Activated CD8-positive, alpha-beta memory T cell treated with anti-CD3 and anti-CD28 coated beads, Interleukin-2, amount 50 U/mL, for 4 hours (primary cell): ENCODE measurements around the gene ZC2HC1B.

Source experiments
- DNase-seq: peaks from one replicate; pipeline ENCODE4 v3.0.0-alpha.2; 2020

Gene ZC2HC1B

DNA sequence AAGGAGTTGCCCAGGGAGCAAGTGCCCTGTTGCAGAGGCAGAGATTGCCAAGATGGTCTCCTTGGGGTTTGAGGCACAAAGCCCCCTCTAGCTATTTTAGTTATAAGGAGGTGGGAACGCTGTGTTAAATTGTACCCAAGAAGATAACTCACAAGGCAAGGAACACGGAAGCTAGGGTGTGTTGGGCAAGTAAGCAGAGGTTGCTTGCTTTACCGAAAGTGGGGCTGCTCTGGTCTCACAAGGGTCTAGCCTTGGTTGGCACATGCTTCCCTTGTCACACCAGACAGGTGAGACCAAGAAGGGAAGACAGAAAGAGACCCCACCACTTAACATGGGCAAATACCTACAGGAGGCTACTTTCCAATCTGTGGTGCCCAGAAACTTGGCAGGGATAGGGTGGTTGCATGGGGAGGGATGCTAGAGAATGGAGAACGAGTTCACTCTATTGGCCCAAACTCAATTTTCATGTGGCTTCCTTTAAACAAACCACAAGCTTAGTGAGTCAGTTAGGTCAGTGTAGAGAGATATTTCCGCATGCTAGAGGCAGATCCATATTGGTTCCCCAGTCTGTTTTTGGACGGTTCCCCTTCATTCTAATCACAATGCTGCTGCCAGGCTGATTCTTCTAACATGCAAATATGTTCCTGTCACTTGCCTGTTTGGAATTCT, 101.4 kb downstream of the ZC2HC1B start:
- DNase-seq, result no peak

DNA sequence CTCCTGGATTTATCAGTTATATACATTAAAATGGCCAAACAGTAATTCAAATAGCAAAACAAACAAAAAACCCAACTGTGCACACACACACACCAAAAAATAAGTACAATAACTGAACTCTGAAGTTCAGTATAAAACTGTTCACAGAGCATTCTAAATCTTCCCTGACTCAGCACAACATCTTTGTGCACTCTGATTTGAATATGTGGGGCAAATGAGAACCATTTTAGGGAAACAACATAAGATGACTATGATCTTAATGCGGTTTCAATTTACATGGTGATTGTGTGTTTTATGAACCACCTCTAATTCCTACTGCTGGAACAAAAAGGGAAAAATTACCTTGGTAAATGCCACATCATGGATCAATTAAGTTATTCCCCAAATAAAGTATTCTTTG, 102.0 kb downstream of the ZC2HC1B start:
- no peak for DNase-seq

DNA sequence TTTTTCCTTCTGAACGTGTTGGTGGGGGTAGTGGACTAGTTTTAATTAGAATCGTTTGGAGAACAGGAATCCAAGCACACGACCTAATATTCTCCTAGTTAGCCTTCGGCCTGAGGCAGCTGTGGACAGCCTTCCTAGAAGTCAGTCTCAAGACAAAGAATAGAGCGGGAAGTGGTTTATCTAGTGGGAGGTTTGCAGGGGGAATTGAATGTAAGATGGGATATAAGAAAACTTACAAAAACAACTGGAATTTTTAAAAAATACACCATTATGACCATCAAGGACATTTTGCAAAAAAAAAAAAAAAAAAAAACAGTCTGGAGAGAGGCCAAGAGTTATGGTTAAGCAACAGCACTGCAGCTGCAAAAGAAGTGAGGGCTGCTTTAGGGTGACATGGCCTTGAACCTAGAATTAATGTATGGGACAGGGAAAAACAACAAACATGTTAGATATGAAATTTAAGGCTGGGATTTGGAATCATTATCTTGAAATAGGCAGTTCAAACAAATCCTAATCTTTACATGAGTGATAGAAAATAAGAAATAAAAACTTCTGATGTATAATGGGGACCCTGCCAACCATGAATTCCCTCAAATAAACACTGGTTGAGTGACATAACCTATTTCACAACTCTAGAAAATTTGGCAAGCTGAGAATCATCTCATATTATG, 103.6 kb downstream of the ZC2HC1B start:
- DNase-seq, result no peak

DNA sequence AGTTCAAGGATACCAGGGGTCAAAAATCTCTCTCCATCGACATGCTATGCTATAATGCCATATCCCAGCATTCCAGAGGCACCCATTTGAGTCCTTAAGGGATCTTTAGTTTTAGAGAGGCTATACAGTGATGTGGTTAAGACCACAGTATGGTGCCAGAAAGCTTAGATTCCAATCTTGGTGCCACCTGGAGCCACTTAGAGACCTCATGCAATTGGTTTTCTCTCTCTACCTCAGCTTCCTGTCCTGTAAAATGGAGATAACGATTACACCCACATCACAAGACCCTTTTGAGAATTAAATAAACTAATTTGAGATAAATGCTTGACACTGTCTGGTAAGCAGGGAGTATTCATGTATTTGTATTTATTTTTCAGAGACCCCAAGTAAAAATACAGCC, 104.8 kb downstream of the ZC2HC1B start:
- no peak for DNase-seq

DNA sequence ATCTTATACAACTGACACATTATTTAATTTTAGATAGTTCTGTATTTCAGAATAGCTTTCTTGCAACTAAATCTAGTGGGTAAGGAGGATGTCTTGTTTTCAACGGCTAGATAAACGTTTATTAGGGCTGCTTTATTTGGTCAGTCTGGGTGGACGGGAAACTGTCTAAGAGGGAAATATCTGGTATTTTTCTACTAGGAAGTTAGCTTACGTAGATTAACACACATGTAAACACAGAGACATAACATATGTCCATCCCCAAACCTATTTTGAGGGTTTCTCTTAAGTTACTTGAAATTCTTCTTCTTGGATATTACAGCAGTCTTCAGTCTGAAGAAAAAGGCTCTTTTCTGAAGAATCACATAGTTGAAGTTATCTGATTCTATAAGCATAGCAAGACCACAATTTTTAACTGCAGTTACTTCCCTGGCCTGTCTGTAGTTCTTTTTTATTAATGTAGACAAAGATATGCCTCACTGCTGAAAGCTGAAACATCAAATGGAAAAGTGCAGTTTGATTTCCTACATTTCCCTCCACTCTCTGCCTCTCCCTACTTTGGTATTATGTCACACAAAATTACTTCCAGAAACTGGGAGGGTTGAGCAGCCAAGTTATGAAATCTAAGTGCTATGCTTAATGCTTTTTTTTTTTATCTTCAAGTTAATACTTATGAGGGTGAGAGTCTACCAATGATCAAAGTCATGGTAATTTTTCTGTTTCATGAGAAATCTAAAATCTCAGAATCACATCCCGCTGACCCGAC, 106.4 kb downstream of the ZC2HC1B start:
- DNase-seq, result no peak

DNA sequence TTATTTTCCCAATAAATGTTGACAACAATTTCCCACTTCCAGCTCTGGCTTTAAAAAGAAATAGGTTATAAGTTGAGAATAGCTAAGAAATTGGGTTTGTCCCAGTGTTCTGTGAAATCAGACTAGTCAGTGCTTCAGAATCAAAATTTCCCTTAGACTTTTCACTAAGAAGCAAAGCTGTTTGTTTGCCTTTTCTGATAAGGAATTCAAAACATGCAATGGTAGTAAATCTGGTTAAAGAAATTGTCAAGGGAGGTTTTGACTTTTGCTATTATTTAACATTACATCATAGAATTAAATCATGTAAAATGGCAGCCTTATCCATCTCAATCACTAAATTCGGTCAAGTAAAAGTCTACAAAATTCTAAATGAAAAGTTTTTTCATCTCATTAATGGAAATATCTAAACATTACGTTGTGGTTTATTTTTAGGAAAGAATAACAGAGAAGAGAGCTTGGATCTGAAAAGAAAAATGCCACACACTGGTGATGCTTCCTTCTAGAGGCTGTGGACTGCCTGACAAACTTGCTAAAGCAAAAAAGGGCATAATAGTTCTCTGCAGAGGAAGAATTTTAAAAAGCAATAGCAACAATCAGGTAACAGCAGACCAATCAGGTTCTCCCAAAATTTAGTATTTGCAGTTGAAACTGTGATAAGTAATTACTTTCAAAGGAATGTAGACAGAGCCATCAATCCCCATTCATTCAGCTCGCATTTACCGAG, 107.4 kb downstream of the ZC2HC1B start:
- DNase-seq, result no peak

DNA sequence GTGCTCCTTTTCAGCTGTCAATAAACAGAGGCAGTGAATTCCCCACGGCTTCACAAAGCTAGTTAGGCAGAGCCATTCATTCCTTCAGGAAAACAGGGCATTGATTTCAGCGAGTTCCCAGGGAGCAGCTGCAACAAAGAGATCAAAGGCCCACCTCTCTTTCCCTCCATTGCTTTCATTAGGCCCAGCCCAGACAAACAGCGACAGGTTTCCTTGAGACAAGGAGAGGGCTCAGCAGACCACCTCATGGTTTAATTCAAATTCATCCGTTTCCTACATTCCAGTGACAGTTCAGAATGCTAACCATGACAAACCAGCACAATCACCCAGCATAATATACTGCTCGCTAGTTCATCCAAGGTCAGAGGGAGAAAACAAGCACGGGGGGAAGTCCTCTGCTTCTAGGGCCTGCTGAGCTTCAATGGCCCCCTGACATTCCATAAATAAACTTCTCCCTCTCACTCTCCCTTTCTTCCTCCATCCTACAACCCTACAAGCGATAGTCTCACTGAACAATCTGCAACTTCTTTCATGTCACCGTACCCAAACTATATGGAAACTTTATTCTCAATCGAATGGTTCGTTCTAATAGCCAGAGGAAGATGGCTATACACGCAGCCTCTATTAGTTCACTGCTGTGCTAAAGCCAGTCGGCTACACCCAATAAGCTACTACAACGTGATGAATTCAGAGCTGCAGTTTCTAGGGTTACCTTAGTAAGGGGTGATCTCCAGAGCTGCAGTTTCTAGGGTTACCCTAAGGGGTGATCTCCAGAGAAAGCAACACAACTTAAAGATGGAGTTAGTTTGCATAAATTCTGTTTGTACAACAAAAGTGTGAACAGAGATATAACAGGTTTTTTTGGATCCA, 109.1 kb downstream of the ZC2HC1B start:
- DNase-seq, result no peak

DNA sequence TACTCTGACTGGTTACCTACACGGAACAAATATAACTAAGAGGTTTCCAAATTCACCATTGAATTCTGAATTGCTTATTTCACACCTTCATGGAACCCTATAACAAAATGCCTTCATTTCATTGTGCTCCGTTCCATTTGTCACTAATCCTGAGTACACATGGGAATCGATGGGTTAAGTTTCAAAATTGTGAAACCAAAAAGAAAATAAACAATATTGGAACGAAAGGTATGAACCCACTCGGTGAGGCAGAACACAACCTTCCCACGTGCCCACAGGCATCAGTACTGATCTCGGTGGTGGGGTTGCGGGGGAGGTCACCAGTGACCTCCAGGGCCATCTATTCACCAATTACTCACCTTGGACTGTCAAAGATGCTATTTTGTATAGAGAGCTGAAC, 109.8 kb downstream of the ZC2HC1B start:
- no peak for DNase-seq

DNA sequence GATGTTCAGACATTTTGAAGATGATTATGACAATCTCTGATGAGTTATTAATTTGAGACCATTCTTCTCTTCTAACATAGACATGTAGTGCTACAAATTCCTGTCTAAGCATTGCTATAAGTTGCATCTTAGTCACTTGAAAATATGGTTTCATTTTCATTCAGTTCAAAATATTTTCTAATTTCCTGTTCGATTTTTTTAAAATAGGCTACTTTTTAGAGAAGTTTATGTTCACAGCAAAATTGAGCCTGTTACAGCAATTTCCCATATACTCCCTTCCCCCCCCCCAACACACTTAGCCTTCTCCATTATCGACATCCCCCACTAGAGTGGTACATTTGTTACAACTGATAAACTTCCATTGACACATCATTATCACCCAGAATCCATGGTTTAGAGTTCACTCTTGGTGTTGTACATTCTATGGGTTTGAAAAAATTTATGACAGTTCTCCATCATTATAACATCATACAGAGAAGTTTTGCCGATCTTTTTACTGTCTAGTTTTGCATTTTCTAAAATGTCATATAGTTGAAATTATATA, 112.6 kb downstream of the ZC2HC1B start:
- no peak for DNase-seq

DNA sequence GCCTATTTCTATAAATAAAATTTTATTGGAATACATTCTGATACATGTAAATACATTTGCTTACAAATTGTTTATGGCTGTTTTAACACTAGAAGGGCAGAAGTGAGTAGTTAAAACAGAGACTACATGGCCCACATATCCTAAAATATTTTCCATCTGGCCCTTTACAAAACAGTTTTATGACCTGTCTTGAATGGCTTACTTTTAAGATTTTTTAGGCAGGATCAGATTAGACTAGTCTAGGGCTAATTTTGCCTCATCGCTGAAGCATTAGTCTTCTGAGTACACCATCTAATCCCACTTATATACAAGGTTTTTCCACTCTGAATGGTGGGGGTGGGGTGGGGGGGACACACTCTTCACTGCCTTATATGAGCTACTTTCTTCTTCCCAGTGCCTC, 116.6 kb downstream of the ZC2HC1B start:
- no peak for DNase-seq

DNA sequence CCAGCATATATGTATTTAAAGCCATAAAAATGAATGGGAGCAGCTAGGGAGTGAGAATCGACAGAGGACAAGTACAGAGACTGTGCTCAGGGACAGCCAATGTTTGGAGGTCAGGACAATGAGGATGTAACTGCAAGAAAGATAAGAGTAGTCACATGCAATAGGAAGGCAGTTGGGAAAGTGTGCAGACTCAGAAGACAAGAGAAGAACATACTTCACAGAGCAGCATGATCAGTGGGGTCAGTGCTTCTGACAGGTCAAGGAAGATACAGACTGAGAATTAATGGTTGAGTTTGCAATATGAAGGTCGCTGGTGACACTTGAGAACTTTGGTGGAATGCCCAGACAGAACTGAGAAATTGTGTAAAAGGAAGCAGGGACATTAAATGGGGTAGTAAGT, 118.7 kb downstream of the ZC2HC1B start:
- no peak for DNase-seq

DNA sequence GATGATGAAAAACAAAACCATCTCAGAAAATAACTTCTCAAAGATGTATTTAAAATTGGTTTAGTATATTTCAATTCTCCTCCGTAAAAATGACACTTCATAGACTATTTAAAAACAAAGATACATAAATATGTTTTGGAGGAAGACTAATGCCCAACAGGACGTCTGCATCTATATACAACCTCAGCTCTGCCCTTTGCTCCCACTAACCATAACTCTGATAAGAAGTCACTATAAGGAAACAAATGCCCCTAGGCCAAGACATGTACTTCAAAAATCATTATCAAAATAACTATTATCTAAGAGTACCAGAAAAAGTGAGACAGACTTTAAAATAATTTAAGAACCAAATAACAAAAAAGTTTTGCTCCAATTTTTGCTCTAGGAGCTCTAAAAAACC, 120.4 kb downstream of the ZC2HC1B start:
- no peak for DNase-seq

DNA sequence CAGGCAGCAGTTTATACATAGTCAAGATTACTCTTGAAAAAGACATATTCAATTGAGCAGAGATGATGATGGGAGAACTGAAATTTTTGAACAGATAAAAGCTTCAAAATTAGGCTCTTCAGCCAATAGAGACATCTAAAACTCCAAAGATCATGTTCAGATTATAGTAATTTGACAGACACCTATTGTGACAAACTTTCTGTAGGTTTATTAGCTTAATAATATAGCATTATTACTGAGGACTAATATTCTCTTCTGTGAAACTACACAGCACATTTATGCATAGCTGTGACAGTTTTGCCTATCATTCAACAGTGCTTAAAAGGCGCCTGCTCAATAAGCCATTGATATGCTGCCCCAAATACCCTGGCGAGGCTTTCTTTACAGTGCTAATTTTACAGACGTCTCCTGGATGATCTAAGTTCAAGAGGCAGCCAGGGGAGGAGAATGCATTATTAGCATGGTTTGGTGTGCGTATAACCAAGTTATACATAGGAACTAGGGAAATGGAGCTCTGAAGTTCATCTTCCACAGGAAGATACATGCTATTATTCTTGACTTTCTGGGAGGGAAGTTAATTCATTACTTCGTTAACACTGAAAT, 122.3 kb downstream of the ZC2HC1B start:
- no peak for DNase-seq
